Effector memory CD8-positive, alpha-beta T cell (primary cell): ENCODE measurements around the gene RPS16.

Experiments
- ATAC-seq: fragments of 150-1000 bp; cut with Tn5 transposase; replicated peaks from 2 replicates; pipeline ENCODE4 v1.10.0; 2021; ENCODE audit warnings: mild to moderate bottlenecking, moderate library complexity
- DNase-seq, 3 experiments: peaks; one replicate each; pipeline ENCODE4 v3.0.0; 2021
- H3K27ac Mint-ChIP-seq, 2 donors: one replicate each; pipeline ENCODE4 v1.8.0; 2022; ENCODE audit warnings: mild to moderate bottlenecking in 2 of 2, mixed read lengths in 2 of 2, moderate library complexity in 2 of 2
- H3K27me3 Mint-ChIP-seq, 2 donors: one replicate each; pipeline ENCODE4 v1.8.0; 2022; ENCODE audit warnings: mixed read lengths in 2 of 2
- H3K36me3 Mint-ChIP-seq: one replicate; pipeline ENCODE4 v1.8.0; 2022; ENCODE audit warnings: mild to moderate bottlenecking, moderate library complexity, mixed read lengths; ENCODE audit not compliant: insufficient read depth
- H3K4me1 Mint-ChIP-seq, 2 donors: one replicate each; pipeline ENCODE4 v1.8.0; 2022; ENCODE audit warnings: low read depth in 2 of 2, mixed read lengths in 2 of 2
- H3K4me3 Mint-ChIP-seq, 2 donors: one replicate each; pipeline ENCODE4 v1.8.0; 2022; ENCODE audit warnings: mild to moderate bottlenecking in 2 of 2, mixed read lengths in 2 of 2, moderate library complexity in 2 of 2
- H3K9me3 Mint-ChIP-seq, 2 donors: one replicate each; pipeline ENCODE4 v1.8.0; 2022; ENCODE audit warnings: mixed read lengths in 2 of 2

The RPS16 gene

GRCh38 chr19:39403331-39404312 lies 32.1 kb downstream of the RPS16 start:
- Mint-ChIP-seq H3K27me3 (peaks cover 0 to 8% of the 10 kb centered on the region in 2 donors), H3K4me1 (peaks cover 58 to 61% of the 10 kb centered on the region in 2 donors), H3K4me3 (peak overlapping the region; percentile 87 to 99), H3K9me3 (no peaks in the 10 kb centered on the region), H3K27ac (peak overlapping the region; percentile 100), H3K36me3 (peaks cover 89% of the 10 kb centered on the region)
- peak; percentile 97 to 98 (median 98) for DNase-seq
- peak; percentile 35 for ATAC-seq

- DNase-seq = peak; percentile 73 to 79 (median 77)
- ATAC-seq = peak; percentile 24
- Mint-ChIP-seq H3K4me1 (peaks cover 59% of the 10 kb centered on the region in 2 donors), H3K4me3 (peak overlapping the region; percentile 87 to 99), H3K36me3 (peaks cover 84% of the 10 kb centered on the region), H3K27me3 (no peaks in the 10 kb centered on the region), H3K9me3 (no peaks in the 10 kb centered on the region), H3K27ac (peak overlapping the region; percentile 100)
Observed at GRCh38 chr19:39402346-39403300, 33.1 kb downstream of the RPS16 start.

- DNase-seq (peak; percentile 87 to 88 (median 88)), ATAC-seq (peak; percentile 57)
- Mint-ChIP-seq H3K9me3 (no peaks in the 10 kb centered on the region), H3K4me3 (peak overlapping the region; percentile 87 to 99), H3K27me3 (no peaks in the 10 kb centered on the region), H3K4me1 (peaks cover 59% of the 10 kb centered on the region in 2 donors), H3K27ac (peak overlapping the region; percentile 100), H3K36me3 (peaks cover 83% of the 10 kb centered on the region)
Observed at GRCh38 chr19:39401549-39402345, 34.0 kb downstream of the RPS16 start.

GRCh38 chr19:39401070-39401548 lies 34.6 kb downstream of the RPS16 start:
- Mint-ChIP-seq H3K36me3 (peaks cover 76% of the 10 kb centered on the region), H3K27ac (peak overlapping the region; percentile 100), H3K4me1 (peaks cover 56 to 57% of the 10 kb centered on the region in 2 donors), H3K4me3 (peak overlapping the region; percentile 87 to 99), H3K9me3 (no peaks in the 10 kb centered on the region), H3K27me3 (no peaks in the 10 kb centered on the region)
- ATAC-seq (no peak), DNase-seq (no peak)

- Mint-ChIP-seq H3K27me3 (no peaks in the 10 kb centered on the region), H3K4me1 (peaks cover 51 to 53% of the 10 kb centered on the region in 2 donors), H3K9me3 (no peaks in the 10 kb centered on the region), H3K4me3 (peak overlapping the region; percentile 73 to 99), H3K36me3 (peaks cover 77% of the 10 kb centered on the region), H3K27ac (peak overlapping the region; percentile 100)
- no peak for ATAC-seq
- no peak for DNase-seq
Observed at GRCh38 chr19:39400061-39400460, 35.7 kb downstream of the RPS16 start.

GRCh38 chr19:39399668-39400050 lies 36.1 kb downstream of the RPS16 start:
- H3K27ac Mint-ChIP-seq = peak overlapping the region; percentile 100
- no peaks in the 10 kb centered on the region for H3K9me3 Mint-ChIP-seq
- H3K4me1 Mint-ChIP-seq = peaks cover 50 to 51% of the 10 kb centered on the region in 2 donors
- no peak for ATAC-seq
- peak overlapping the region; percentile 73 to 99 for H3K4me3 Mint-ChIP-seq
- DNase-seq = no peak
- no peaks in the 10 kb centered on the region for H3K27me3 Mint-ChIP-seq
- H3K36me3 Mint-ChIP-seq = peaks cover 77% of the 10 kb centered on the region

GRCh38 chr19:39398297-39398864 lies 37.4 kb downstream of the RPS16 start:
- H3K4me3 Mint-ChIP-seq = peak overlapping the region; percentile 73 to 99
- H3K9me3 Mint-ChIP-seq = no peaks in the 10 kb centered on the region
- peaks cover 47 to 50% of the 10 kb centered on the region in 2 donors for H3K4me1 Mint-ChIP-seq
- peak overlapping the region; percentile 100 for H3K27ac Mint-ChIP-seq
- ATAC-seq (no peak), DNase-seq (peak; percentile 42 to 49 (median 42))
- no peaks in the 10 kb centered on the region for H3K27me3 Mint-ChIP-seq
- peaks cover 77% of the 10 kb centered on the region for H3K36me3 Mint-ChIP-seq

GRCh38 chr19:39397360-39398296 lies 38.1 kb downstream of the RPS16 start:
- H3K4me1 Mint-ChIP-seq = peaks cover 44 to 47% of the 10 kb centered on the region in 2 donors
- H3K36me3 Mint-ChIP-seq = peaks cover 76% of the 10 kb centered on the region
- no peaks in the 10 kb centered on the region for H3K9me3 Mint-ChIP-seq
- DNase-seq (peak; percentile 93 to 95 (median 93)), ATAC-seq (peak; percentile 32)
- H3K27me3 Mint-ChIP-seq = no peaks in the 10 kb centered on the region
- H3K4me3 Mint-ChIP-seq = peak overlapping the region; percentile 73 to 99
- peak overlapping the region; percentile 100 for H3K27ac Mint-ChIP-seq

GRCh38 chr19:39390751-39391437 lies 44.9 kb downstream of the RPS16 start, which contains the start of the genes MED29 and PAF1:
Gene MED29, plus strand, starts transcription at chr19:39391378. Its CDS starts 45 bp downstream, at chr19:39391423.
Gene PAF1, minus strand, starts transcription at chr19:39391106. Its CDS starts 242 bp downstream, at chr19:39390864.
- peak; percentile 89 for ATAC-seq
- H3K4me1 Mint-ChIP-seq = peaks cover 19 to 28% of the 10 kb centered on the region in 2 donors
- H3K9me3 Mint-ChIP-seq = no peaks in the 10 kb centered on the region
- peak within 1 kb of the TSS; percentile 95 to 97 for H3K27ac Mint-ChIP-seq
- H3K27me3 Mint-ChIP-seq = no peaks in the 10 kb centered on the region
- peaks cover 89% of the 10 kb centered on the region for H3K36me3 Mint-ChIP-seq
- H3K4me3 Mint-ChIP-seq = peak within 1 kb of the TSS; percentile 98
- peak; percentile 93 to 94 (median 94) for DNase-seq

GRCh38 chr19:39390451-39390750 lies 45.3 kb downstream of the RPS16 start:
- no peak for ATAC-seq
- Mint-ChIP-seq H3K4me1 (peaks cover 19 to 28% of the 10 kb centered on the region in 2 donors), H3K9me3 (no peaks in the 10 kb centered on the region), H3K27me3 (no peaks in the 10 kb centered on the region), H3K27ac (peak overlapping the region; percentile 95 to 97), H3K36me3 (peaks cover 89% of the 10 kb centered on the region), H3K4me3 (peak overlapping the region; percentile 98)
- peak in 2 of 3 experiments; percentile 77 to 78 for DNase-seq
